ENCODE data around the gene TBKBP1.

GRCh38 chr17:47741793-47742145 lies 47.8 kb downstream of the TBKBP1 start:
- TF ChIP-seq POLR2A (IDR thresholded peaks at IDR 0.05) = no peak
- TF ChIP-seq CTCF (IDR thresholded peaks at IDR 0.05) = no peak

All from esophagus squamous epithelium (tissue), 4 donors.